ENCODE data around the gene LDLR.
"Not testable (repeated sequence)": the region's sequence is repeated elsewhere in the genome, so short reads cannot be mapped to it uniquely, and the experiment has no call there.

The LDLR gene

DNA sequence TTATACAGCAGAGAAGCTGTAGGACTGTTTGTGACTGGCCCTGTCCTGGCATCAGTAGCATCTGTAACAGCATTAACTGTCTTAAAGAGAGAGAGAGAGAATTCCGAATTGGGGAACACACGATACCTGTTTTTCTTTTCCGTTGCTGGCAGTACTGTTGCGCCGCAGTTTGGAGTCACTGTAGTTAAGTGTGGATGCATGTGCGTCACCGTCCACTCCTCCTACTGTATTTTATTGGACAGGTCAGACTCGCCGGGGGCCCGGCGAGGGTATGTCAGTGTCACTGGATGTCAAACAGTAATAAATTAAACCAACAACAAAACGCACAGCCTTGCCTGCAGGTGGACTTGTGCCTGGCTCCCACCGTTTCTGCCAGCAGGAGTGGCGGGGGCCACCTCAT is 27.3 kb upstream of the LDLR start:
- H3K27ac Mint-ChIP-seq = no peak overlapping the region
- no peak overlapping the region for H3K4me3 Mint-ChIP-seq
- no peaks in the 10 kb centered on the region for H3K4me1 Mint-ChIP-seq (ENCODE audit: low read depth)
- H3K36me3 Mint-ChIP-seq (ENCODE audit: low read depth) = peaks cover 27% of the 10 kb centered on the region
- H3K27me3 Mint-ChIP-seq = no peaks in the 10 kb centered on the region
- no peaks in the 10 kb centered on the region for H3K9me3 Mint-ChIP-seq

DNA sequence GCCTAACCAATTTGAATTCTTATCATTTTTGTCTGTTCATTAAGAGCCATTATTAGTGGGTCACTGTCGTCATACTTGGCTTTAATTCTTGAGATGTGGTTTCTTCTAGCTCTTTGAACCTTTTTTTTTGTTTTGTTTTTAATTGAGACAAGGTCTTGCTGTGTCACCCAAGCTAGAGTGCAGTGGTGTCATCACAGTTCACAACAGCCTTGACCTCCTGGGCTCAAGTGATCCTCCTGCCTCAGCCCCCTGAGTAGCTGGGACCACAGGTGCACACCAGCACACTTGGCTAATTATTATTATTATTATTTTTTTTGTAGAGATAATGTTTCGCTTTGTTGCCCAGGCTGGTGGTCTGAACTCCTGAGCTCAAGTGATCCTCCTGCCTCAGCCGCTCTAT is 25.8 kb upstream of the LDLR start:
- Mint-ChIP-seq H3K4me1 (ENCODE audit: low read depth) (no peaks in the 10 kb centered on the region), H3K27ac (no peak overlapping the region), H3K4me3 (no peak overlapping the region), H3K36me3 (ENCODE audit: low read depth) (peaks cover 34% of the 10 kb centered on the region), H3K9me3 (no peaks in the 10 kb centered on the region), H3K27me3 (no peaks in the 10 kb centered on the region)

DNA sequence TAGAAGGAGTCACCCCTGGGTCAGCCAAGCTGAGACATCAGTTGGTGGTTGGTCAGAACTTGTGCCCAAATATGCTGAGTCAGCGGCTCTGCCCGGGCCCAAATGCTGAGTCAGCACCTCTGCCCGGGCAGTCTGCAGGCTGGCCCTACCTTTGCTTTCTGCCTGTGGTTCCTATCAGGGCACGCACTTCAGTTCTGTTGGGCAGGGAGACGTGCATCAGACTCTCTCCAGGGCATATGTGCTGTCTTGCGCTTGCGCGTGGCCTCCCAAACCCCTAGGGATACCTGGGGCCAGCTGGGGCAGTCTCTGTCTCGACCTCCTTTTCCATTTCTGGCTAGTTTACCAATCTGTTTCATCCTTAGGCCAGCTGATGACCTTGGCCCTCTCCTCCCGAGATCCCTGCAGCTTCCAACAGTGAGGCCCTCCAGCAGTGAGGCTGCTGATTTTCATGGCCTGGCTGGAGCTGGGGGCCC is 24.4 kb upstream of the LDLR start:
- no peak overlapping the region for H3K27ac Mint-ChIP-seq
- H3K4me1 Mint-ChIP-seq (ENCODE audit: low read depth) = no peaks in the 10 kb centered on the region
- H3K4me3 Mint-ChIP-seq = no peak overlapping the region
- H3K27me3 Mint-ChIP-seq = no peaks in the 10 kb centered on the region
- H3K9me3 Mint-ChIP-seq = no peaks in the 10 kb centered on the region
- peaks cover 26% of the 10 kb centered on the region for H3K36me3 Mint-ChIP-seq (ENCODE audit: low read depth)

DNA sequence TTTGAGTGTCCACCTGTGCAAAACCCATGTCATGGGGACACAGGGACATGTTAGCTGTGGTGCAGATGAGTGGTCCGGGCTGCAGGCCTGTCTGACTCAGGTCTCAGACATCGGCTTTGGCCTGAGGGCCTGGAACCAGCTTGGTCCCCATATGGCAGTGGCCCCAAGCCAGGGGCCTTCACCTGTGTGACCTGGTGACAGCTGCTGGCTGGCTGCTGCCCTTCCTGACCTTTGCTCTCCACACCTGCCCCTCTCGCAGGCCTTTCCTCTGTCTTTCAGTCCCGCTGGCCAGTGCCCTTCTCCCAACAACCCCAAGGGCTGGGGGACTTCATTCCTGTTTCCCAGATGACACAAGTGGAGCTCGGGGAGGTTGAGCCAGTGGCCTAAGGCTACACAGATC is 22.9 kb upstream of the LDLR start:
- H3K4me1 Mint-ChIP-seq (ENCODE audit: low read depth) = no peaks in the 10 kb centered on the region
- no peaks in the 10 kb centered on the region for H3K27me3 Mint-ChIP-seq
- no peak overlapping the region for H3K27ac Mint-ChIP-seq
- H3K4me3 Mint-ChIP-seq = no peak overlapping the region
- H3K9me3 Mint-ChIP-seq = no peaks in the 10 kb centered on the region
- H3K36me3 Mint-ChIP-seq (ENCODE audit: low read depth) = peaks cover 23% of the 10 kb centered on the region

DNA sequence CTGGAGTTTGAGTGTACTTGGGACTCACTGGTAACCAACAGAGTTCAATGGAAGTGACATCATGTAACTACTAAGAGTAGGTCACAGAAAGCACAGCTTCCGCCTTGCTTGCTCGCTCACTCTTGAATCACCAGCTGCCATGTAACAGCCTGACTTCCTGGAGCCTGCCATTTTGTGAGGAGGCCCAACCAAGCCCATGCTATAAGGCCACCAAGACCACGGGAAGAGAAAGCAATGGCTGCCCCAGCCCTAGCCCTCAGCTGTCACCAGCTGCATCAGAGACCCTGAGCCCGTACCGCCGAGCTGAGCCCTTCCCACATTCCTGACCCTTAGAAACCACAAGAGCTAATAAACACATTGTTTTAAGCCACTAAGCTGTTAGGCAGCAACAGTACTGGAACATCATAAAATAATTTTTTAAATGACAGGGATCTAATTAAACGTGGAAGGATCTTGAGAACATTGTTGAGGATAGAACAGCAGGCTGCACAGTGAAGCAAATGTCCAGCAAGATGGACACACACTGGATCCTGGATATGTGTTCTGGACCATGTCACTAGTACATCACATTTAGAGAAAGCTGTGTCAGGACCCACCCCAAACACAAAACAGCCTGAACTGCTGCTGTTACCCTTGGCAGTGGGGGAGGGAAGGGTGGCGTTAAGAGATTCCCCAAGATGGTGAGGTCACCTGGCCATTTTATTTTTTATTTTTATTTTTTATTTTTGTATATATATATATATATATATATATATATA is 21.7 kb upstream of the LDLR start:
- no peaks in the 10 kb centered on the region for H3K27me3 Mint-ChIP-seq
- H3K9me3 Mint-ChIP-seq = no peaks in the 10 kb centered on the region
- H3K4me1 Mint-ChIP-seq (ENCODE audit: low read depth) = no peaks in the 10 kb centered on the region
- no peak overlapping the region for H3K4me3 Mint-ChIP-seq
- peaks cover 18% of the 10 kb centered on the region for H3K36me3 Mint-ChIP-seq (ENCODE audit: low read depth)
- H3K27ac Mint-ChIP-seq = no peak overlapping the region

DNA sequence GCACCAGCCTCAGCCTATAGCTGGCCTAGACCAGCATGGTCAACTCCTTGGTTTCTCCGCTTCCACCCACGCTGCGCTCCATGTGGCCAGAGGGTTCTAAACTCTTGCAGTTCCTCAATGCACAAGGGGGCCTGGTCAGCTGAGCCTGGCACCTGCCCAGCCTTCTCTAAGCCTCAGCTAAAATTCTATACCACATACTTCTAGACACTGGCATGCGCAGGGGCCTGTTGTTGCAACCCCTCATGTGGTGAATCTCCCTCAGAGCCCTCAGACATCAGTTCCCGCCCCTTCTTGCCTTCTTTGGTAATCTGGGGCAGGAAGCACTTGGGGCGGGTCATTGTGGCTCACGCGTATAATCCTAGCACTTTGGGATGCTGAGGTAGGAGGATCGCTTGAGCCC is 19.7 kb upstream of the LDLR start:
- H3K9me3 Mint-ChIP-seq = no peaks in the 10 kb centered on the region
- no peak overlapping the region for H3K4me3 Mint-ChIP-seq
- peaks cover 7% of the 10 kb centered on the region for H3K4me1 Mint-ChIP-seq (ENCODE audit: low read depth)
- peaks cover 15% of the 10 kb centered on the region for H3K36me3 Mint-ChIP-seq (ENCODE audit: low read depth)
- no peaks in the 10 kb centered on the region for H3K27me3 Mint-ChIP-seq
- no peak overlapping the region for H3K27ac Mint-ChIP-seq

DNA sequence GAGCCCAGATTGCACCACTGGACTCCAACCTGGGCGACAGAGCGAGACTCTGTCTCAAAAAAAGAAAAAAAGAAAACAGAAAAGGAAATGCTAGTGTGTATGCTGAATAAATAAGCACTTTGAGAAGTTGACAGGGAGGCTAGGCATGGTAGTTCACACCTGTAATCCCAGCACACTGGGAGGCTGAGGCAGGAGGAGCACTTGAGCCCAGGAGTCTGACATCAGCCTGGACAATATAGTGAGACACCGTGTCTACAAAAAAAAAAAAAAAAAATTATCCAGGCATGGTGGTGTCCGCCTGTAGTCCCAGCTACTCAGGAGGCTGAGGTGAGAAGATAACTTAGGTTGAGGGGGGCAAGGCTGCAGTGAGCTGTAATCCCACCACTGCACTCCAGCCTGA is 19.1 kb upstream of the LDLR start:
- Mint-ChIP-seq H3K27ac (no peak overlapping the region), H3K4me1 (ENCODE audit: low read depth) (peaks cover 9% of the 10 kb centered on the region), H3K27me3 (no peaks in the 10 kb centered on the region), H3K9me3 (no peaks in the 10 kb centered on the region), H3K4me3 (no peak overlapping the region), H3K36me3 (ENCODE audit: low read depth) (peaks cover 12% of the 10 kb centered on the region)

DNA sequence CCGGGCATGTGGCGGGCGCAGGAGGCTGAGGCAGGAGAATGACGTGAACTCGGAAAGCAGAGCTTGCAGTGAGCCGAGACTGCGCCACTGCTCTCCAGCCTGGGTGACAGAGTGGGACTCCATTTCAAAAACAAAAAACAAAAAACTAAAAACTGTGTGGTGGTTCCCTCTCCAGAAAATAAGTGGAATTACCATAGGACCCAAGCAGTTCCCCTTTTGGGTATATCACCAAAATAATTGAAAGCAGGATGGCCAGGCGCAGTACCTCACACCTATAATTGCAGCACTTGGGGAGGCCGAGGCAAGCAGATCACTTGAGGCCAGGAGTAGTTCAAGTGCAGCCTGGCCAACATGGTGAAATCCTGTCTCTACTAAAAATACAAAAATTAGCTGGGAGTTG is 15.7 kb upstream of the LDLR start:
- no peaks in the 10 kb centered on the region for H3K36me3 Mint-ChIP-seq (ENCODE audit: low read depth)
- H3K27me3 Mint-ChIP-seq = no peaks in the 10 kb centered on the region
- H3K4me3 Mint-ChIP-seq = no peak overlapping the region
- peaks cover 9% of the 10 kb centered on the region for H3K4me1 Mint-ChIP-seq (ENCODE audit: low read depth)
- H3K9me3 Mint-ChIP-seq = no peaks in the 10 kb centered on the region
- no peak overlapping the region for H3K27ac Mint-ChIP-seq

DNA sequence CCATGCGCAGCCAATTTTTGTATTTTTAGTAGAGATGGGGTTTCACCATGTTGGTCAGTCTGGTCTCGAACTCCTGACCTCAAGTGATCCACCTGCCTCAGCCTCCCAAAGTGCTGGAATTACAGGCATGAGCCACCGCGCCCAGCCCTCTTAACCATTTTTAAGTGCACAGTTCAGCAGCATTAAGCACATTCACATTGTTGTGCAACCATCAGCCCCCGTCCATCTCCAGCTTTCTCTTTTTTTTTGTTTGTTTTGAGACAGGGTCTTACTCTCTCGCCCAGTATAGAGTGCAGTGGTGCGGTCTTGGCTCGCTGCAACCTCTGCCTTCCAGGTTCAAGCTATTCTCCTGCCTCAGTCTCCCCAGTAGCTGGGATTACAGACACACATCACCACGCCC is 12.5 kb upstream of the LDLR start:
- not testable (repeated sequence) for H3K4me1 Mint-ChIP-seq (ENCODE audit: low read depth); H3K36me3 Mint-ChIP-seq (ENCODE audit: low read depth); H3K4me3 Mint-ChIP-seq; H3K27me3 Mint-ChIP-seq; H3K9me3 Mint-ChIP-seq; H3K27ac Mint-ChIP-seq

DNA sequence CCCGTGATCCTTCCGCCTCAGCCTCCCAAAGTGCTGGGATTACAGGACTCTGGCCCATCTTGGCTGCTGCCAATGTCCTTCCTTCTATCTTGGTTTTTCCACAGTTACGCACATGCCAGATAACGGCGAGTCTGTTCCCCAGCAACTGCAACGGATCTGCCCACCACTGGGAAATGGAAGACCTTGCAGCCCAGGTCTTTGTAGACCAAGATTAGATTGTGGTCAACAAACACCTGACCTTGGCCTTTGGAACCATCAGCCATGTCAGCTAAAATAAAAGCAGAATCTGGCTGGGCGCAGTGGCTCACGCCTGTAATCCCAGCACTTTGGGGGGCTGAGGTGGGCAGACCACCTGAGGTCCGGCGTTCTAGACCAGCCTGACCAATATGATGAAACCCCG is 10.4 kb upstream of the LDLR start:
- no peaks in the 10 kb centered on the region for H3K27me3 Mint-ChIP-seq
- no peak overlapping the region for H3K4me3 Mint-ChIP-seq
- no peak overlapping the region for H3K27ac Mint-ChIP-seq
- peaks cover 9% of the 10 kb centered on the region for H3K4me1 Mint-ChIP-seq (ENCODE audit: low read depth)
- no peaks in the 10 kb centered on the region for H3K36me3 Mint-ChIP-seq (ENCODE audit: low read depth)
- H3K9me3 Mint-ChIP-seq = no peaks in the 10 kb centered on the region

DNA sequence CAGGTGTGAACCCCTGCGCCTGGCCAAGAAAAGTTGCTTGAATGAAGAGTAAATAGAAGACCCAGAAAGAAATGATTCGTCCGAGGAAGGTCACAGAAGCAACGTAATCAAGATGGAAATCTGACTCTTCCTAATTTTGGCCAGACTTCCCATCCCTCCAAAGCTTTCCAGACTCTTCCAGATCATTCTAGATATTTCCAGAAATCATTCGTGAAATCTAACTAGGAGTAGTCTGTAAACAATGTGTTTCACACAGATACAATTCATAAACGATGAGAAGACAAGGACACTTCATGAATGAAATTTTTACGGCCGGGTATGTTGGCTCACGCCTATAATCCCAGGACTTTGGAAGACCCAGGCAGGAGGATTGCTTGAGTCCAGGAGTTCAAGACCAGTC is 9.3 kb upstream of the LDLR start:
- Mint-ChIP-seq H3K9me3 (no peaks in the 10 kb centered on the region), H3K36me3 (ENCODE audit: low read depth) (no peaks in the 10 kb centered on the region), H3K27me3 (no peaks in the 10 kb centered on the region), H3K27ac (no peak overlapping the region), H3K4me1 (ENCODE audit: low read depth) (no peaks in the 10 kb centered on the region), H3K4me3 (no peak overlapping the region)

DNA sequence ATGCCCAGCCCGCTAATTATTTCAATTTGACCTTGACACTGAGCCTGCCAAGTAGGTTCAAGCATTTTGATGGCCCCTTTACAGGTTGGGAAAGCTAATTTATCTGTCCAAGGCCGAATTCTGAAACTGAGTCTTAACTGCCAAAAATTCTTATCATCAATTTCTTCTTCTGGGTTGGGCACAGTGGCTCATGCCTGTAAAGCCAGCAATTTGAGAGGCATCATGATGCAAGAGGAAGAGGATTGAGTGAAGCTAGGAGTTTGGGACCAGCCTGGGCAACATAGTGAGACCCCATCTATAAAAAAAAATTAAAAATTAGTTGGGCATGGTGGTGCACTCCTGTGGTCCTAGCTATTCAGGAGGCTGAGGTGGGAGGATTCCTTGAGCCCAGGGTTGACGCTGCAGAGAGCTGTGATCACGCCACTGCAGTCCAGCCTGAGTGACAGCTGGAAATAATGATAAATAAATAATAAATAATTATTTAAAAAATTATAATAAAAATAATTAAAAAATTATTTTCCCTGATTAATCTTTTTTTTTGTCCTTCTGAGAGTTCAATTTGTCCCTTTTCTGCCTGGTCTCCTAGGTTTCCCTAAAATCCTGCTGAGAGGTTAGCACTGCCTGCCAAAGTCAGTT is 1.3 kb upstream of the LDLR start:
- H3K4me3 Mint-ChIP-seq = no peak overlapping the region

DNA sequence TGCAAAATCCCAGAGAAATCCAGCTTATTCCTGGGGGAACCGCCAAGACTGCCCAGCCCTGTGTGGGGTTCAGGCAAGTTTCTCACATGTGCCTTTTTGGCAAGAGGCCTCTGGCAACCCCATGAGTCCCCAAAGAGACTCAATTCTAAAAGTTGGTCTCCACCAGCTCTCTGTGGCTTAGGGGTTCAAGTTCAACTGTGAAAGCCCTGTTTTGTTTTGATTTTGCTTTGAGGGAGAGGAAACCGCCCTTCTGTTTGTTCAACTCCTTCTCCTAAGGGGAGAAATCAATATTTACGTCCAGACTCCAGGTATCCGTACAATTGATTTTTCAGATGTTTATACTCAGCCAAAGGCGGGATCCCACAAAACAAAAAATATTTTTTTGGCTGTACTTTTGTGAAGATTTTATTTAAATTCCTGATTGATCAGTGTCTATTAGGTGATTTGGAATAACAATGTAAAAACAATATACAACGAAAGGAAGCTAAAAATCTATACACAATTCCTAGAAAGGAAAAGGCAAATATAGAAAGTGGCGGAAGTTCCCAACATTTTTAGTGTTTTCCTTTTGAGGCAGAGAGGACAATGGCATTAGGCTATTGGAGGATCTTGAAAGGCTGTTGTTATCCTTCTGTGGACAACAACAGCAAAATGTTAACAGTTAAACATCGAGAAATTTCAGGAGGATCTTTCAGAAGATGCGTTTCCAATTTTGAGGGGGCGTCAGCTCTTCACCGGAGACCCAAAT is 583 bp upstream of the LDLR start:
- Mint-ChIP-seq H3K27ac (peak overlapping the region; percentile 96), H3K27me3 (no peaks in the 10 kb centered on the region), H3K4me3 (peak overlapping the region; percentile 91), H3K9me3 (no peaks in the 10 kb centered on the region), H3K4me1 (ENCODE audit: low read depth) (peaks cover 45% of the 10 kb centered on the region), H3K36me3 (ENCODE audit: low read depth) (peaks cover 12% of the 10 kb centered on the region)

More for the DNA sequence above, 1.3 kb upstream of the LDLR start:
- Mint-ChIP-seq H3K27ac (peak overlapping the region; percentile 96), H3K27me3 (no peaks in the 10 kb centered on the region), H3K36me3 (ENCODE audit: low read depth) (peaks cover 9% of the 10 kb centered on the region), H3K4me1 (ENCODE audit: low read depth) (peaks cover 38% of the 10 kb centered on the region), H3K9me3 (no peaks in the 10 kb centered on the region)

DNA sequence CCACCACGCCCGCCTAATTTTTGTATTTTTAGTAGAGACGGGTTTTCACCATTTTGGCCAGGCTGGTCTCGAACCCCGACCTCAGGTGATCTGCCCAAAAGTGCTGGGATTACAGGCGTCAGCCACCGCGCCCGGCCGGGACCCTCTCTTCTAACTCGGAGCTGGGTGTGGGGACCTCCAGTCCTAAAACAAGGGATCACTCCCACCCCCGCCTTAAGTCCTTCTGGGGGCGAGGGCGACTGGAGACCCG is 676 bp downstream of the LDLR start:
- Mint-ChIP-seq H3K36me3 (ENCODE audit: low read depth) (peaks cover 19% of the 10 kb centered on the region), H3K4me1 (ENCODE audit: low read depth) (peaks cover 55% of the 10 kb centered on the region), H3K4me3 (peak overlapping the region; percentile 91), H3K27ac (peak overlapping the region; percentile 96)
- not testable (repeated sequence) for H3K9me3 Mint-ChIP-seq, H3K27me3 Mint-ChIP-seq

DNA sequence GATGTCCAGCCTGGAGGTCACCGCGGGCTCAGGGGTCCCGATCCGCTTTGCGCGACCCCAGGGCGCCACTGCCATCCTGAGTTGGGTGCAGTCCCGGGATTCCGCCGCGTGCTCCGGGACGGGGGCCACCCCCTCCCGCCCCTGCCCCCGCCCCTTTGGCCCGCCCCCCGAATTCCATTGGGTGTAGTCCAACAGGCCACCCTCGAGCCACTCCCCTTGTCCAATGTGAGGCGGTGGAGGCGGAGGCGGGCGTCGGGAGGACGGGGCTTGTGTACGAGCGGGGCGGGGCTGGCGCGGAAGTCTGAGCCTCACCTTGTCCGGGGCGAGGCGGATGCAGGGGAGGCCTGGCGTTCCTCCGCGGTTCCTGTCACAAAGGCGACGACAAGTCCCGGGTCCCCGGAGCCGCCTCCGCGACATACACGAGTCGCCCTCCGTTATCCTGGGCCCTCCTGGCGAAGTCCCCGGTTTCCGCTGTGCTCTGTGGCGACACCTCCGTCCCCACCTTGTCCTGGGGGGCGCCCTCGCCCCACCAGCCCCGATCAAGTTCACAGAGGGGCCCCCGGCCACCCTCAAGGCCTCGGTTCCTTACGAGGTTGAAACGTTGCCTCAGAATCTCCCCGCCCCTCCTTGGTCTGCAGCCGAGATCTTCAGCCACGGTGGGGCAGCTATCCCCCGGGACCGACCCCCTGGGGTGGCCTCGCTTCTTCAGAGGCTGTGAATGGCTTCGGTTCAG is 1.2 kb downstream of the LDLR start:
- H3K36me3 Mint-ChIP-seq (ENCODE audit: low read depth) = peaks cover 22% of the 10 kb centered on the region
- H3K4me3 Mint-ChIP-seq = peak overlapping the region; percentile 91
- H3K27ac Mint-ChIP-seq = peak overlapping the region; percentile 96
- H3K27me3 Mint-ChIP-seq = no peaks in the 10 kb centered on the region
- H3K4me1 Mint-ChIP-seq (ENCODE audit: low read depth) = peaks cover 57% of the 10 kb centered on the region
- H3K9me3 Mint-ChIP-seq = no peaks in the 10 kb centered on the region

Data from stimulated activated naive CD8-positive, alpha-beta T cell treated with anti-CD3 and anti-CD28 coated beads, Interleukin-15, Interleukin-2, amounts not matched to agents 100 ng/mL and 50 ng/mL, for 24 hours (primary cell).